ENCODE measurements around the gene SOCS1.

DNA sequence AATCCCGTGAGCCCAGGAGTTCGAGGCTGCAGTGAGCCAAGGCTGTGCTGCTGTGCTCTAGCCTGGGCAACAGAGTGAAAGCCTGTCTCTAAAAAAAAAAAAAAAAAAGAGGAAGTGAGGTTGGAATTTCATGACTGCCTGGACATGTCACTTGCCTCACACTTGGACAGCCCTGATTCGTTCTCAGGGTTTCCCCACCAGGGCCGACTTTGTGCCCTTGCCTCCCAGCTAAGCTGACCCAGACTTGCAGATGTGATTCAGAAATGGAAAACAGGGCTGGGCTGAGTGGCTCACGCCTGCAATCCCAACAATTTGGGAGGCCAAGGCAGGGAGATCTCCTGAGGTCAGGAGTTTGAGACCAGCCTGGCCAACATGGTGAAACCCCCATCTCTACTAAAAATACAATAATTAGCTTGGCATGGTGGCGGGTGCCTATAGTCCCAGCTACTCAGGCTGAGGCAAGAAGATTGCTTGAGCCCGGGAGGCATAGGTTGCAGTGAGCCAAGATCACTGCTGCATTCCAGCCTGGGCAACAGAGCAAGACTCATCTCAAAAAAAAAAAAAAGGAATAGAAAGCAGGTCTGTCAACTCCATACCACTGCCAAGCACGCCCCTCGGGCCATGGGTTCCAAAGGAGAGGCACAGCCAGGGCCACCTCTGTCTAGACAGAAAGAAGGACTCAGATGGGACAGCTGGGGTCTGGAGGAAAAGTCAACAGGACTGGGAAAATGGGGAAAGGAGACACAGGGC is 46.9 kb downstream of the SOCS1 start:
- TF ChIP-seq, protein P1, sequence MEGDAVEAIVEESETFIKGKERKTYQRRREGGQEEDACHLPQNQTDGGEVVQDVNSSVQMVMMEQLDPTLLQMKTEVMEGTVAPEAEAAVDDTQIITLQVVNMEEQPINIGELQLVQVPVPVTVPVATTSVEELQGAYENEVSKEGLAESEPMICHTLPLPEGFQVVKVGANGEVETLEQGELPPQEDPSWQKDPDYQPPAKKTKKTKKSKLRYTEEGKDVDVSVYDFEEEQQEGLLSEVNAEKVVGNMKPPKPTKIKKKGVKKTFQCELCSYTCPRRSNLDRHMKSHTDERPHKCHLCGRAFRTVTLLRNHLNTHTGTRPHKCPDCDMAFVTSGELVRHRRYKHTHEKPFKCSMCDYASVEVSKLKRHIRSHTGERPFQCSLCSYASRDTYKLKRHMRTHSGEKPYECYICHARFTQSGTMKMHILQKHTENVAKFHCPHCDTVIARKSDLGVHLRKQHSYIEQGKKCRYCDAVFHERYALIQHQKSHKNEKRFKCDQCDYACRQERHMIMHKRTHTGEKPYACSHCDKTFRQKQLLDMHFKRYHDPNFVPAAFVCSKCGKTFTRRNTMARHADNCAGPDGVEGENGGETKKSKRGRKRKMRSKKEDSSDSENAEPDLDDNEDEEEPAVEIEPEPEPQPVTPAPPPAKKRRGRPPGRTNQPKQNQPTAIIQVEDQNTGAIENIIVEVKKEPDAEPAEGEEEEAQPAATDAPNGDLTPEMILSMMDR (IDR thresholded peaks at IDR 0.05; ENCODE audit: low read depth, low read length, poor library complexity, severe bottlenecking): no peak
- no peak for TF ChIP-seq EZH2phosphoT487 (IDR thresholded peaks at IDR 0.05; ENCODE audit: borderline replicate concordance, low read length)
